HG02852 (cell line): ENCODE results near the gene TBCC.
"Not testable (repeated sequence)": the region's sequence is repeated elsewhere in the genome, so short reads cannot be mapped to it uniquely, and the experiment has no call there.

Experiments used
- ATAC-seq: cut with Tn5 transposase; IDR thresholded peaks from one replicate; pipeline ENCODE4 v1.9.1; 2021; ENCODE audit warnings: mild to moderate bottlenecking, moderate library complexity; ENCODE audit not compliant: unreplicated experiment

The TBCC gene

GRCh38 chr6:42735976-42736375, 9.9 kb downstream of the TBCC start:
- ATAC-seq: no peak

- ATAC-seq: not testable (repeated sequence)
These were observed 11.9 kb downstream of the TBCC start for GRCh38 chr6:42733867-42734481.

GRCh38 chr6:42729731-42730130, 16.2 kb downstream of the TBCC start:
- no peak for ATAC-seq

- no peak for ATAC-seq
These were observed 18.3 kb downstream of the TBCC start for GRCh38 chr6:42727627-42728026.

GRCh38 chr6:42727087-42727611, 18.8 kb downstream of the TBCC start:
- no peak for ATAC-seq

GRCh38 chr6:42726485-42727086, 19.3 kb downstream of the TBCC start:
- peak; percentile 80 for ATAC-seq

GRCh38 chr6:42726026-42726425, 19.9 kb downstream of the TBCC start:
- ATAC-seq: no peak

GRCh38 chr6:42724825-42725224, 21.1 kb downstream of the TBCC start:
- no peak for ATAC-seq

- no peak for ATAC-seq
These were observed 23.4 kb downstream of the TBCC start, which contains the start of gene PRPH2 for GRCh38 chr6:42722497-42722896. Gene PRPH2, minus strand, starts transcription at chr6:42722597. Its CDS starts 263 bp downstream, at chr6:42722334.

- ATAC-seq: no peak
These were observed 25.2 kb downstream of the TBCC start for GRCh38 chr6:42720739-42721138.

- no peak for ATAC-seq
These were observed 30.0 kb downstream of the TBCC start for GRCh38 chr6:42715871-42716270.

GRCh38 chr6:42714098-42714761, 31.7 kb downstream of the TBCC start:
- ATAC-seq: no peak

GRCh38 chr6:42711930-42712329, 34.0 kb downstream of the TBCC start:
- ATAC-seq: no peak

GRCh38 chr6:42710316-42710715, 35.6 kb downstream of the TBCC start:
- ATAC-seq: no peak

- no peak for ATAC-seq
These were observed 36.0 kb downstream of the TBCC start for GRCh38 chr6:42709871-42710270.

GRCh38 chr6:42708096-42708495, 37.8 kb downstream of the TBCC start:
- ATAC-seq: no peak

GRCh38 chr6:42707595-42707994, 38.3 kb downstream of the TBCC start:
- no peak for ATAC-seq

GRCh38 chr6:42704937-42705374, 40.9 kb downstream of the TBCC start:
- ATAC-seq: no peak

GRCh38 chr6:42704251-42704936, 41.5 kb downstream of the TBCC start:
- ATAC-seq: no peak

GRCh38 chr6:42702786-42703185, 43.1 kb downstream of the TBCC start:
- ATAC-seq: not testable (repeated sequence)

GRCh38 chr6:42702200-42702599, 43.7 kb downstream of the TBCC start:
- ATAC-seq: no peak
